ENCODE measurements around the gene PTPRN2. TPM values are rescaled to one million over a fixed set of nuclear protein-coding genes. Genes with fewer than 3 reads are reported as not detected.

PTPRN2 gene
- total and polyA plus RNA-seq, 2 donors (not counting 3 experiments of a cell fraction or from before 2014, with no cell fraction given) = 0.62 to 0.88 TPM

DNA sequence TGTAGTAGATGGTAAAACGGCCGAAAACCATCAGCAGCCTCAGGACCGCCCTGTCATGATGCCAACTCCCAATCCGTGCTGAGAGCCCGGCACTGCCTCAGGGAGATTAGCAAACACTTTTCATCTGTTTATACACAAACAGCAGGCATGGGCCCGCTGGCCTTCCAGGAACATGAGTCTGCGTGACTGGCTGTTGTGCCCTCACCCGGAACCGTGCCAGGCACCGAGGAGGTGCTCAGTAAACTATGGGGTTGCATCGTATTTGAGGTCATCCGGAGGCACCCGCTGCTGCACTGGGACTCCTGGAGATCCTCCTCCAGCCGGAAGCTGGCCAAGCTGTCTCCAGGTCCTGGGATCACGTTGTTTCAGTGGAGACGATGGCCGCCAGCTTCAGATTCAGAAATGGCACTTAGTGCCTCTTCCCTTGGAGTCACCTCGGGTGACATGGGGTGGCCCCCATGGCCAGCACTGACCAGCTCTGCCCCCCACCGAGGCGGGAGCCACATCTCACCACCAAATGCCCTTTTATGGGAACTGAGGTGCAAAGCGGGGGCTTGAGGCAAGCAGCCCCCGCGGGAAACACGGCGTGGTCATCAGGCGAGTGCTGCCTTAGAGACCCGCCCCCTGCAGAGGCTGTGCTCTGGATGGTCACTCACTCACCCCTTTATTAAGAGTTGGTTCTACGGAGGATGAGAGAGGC lies 585.9 kb downstream of the PTPRN2 start:
- Histone ChIP-seq H3K27me3 (ENCODE audit: control insufficient read depth in 2 of 2, insufficient read depth in 2 of 2, low read length in 2 of 2) (no peaks in the 10 kb centered on the region), H3K9me1 (replicated peaks; ENCODE audit: control insufficient read depth, extremely low read depth, insufficient read depth, low read length) (no peaks in the 10 kb centered on the region), H3K36me3 (ENCODE audit: control insufficient read depth in 2 of 2, extremely low read depth in 1 of 2, insufficient read depth in 2 of 2, low read length in 2 of 2) (no peaks in the 10 kb centered on the region), H3K4me1 (ENCODE audit: control insufficient read depth, extremely low read depth, insufficient read depth, low read length) (no peaks in the 10 kb centered on the region), H3K9ac (replicated peaks; ENCODE audit: extremely low read depth, insufficient read depth, low read length) (no peak overlapping the region), H2AFZ (ENCODE audit: low read depth, low read length) (no peak overlapping the region), H3K4me3 (replicated peaks in 1 of 3; ENCODE audit: insufficient read depth in 1 of 3, low read depth in 1 of 3, low read length in 3 of 3) (no peak overlapping the region), H3K27ac (ENCODE audit: insufficient read depth, low read depth, low read length) (no peak overlapping the region), H3K79me2 (ENCODE audit: control insufficient read depth, insufficient read depth, low read length) (no peaks in the 10 kb centered on the region), H3K4me2 (ENCODE audit: insufficient read depth, low read length) (no peak overlapping the region), H4K20me1 (replicated peaks; ENCODE audit: control insufficient read depth, extremely low read depth, insufficient read depth, low read length) (no peaks in the 10 kb centered on the region), H3K9me3 (replicated peaks; ENCODE audit: control insufficient read depth, insufficient read depth, low read length) (peaks cover 3% of the 10 kb centered on the region)
- TF ChIP-seq MAX (IDR thresholded peaks at IDR 0.05; ENCODE audit: insufficient read depth, insufficient read length) = no peak
- TF ChIP-seq GATA2 (IDR thresholded peaks at IDR 0.05; ENCODE audit: insufficient read depth, insufficient read length, low read depth, low read length) = no peak
- no peak for TF ChIP-seq POLR2A (IDR thresholded peaks at IDR 0.05; ENCODE audit: low read depth, low read length)
- TF ChIP-seq MYC (IDR thresholded peaks at IDR 0.05; ENCODE audit: low read depth, low read length) = no peak
- no peak for TF ChIP-seq CTCF (IDR thresholded peaks at IDR 0.05; ENCODE audit: extremely low read depth in 1 of 2, insufficient read depth in 1 of 2, low read depth in 1 of 2, low read length in 2 of 2)
- no peak for TF ChIP-seq EZH2 (IDR thresholded peaks at IDR 0.05; ENCODE audit: borderline replicate concordance, low read depth, low read length, severe bottlenecking)
- TF ChIP-seq POLR2AphosphoS5 (IDR thresholded peaks at IDR 0.05; ENCODE audit: insufficient read depth, low read depth, low read length) = no peak
- TF ChIP-seq FOS (IDR thresholded peaks at IDR 0.05; ENCODE audit: borderline replicate concordance, insufficient read depth, low read length) = no peak
- CTCF ChIA-PET = no interaction called here
- dilution Hi-C loops (cut with MboI; ENCODE audit: extremely low pct_ligation_motif_present, low sequenced_read_pairs) (no loop called here), intact Hi-C loops (cut with micrococcal nuclease) (no loop called here)
- BruUV-seq (replicated peaks) = no TSS peak
- POLR2A ChIA-PET = no interaction called here
- FAIRE-seq (no peak), DNase-seq (ENCODE audit: low read depth, low spot score) (no peak)

Measured in endothelial cell of umbilical vein (primary cell).